Measurements from ENCODE around the gene ATXN1.

The ATXN1 gene

DNA sequence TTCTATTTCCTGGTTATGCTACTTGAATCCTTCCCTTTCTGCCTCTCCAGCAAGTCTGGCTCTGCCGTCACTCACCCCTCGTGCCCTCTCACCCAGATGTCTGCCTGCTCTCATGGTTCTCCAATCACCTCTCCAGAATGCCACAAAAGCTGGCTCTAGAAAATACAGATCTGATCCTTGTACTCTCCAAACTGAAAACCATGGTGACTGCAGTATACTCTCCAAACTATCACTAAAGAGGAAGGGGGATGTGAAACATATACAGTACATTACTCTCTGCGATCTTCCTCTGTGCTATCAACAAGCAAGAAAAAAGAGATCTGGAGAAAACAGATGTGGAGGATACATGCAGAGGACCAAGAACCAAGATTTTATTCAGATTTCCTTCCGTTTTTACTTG lies 91.1 kb downstream of the ATXN1 start:
- DNase-seq: no peak

GRCh38 chr6:16669227-16669626 lies 92.0 kb downstream of the ATXN1 start:
- DNase-seq: no peak

GRCh38 chr6:16667509-16667908 lies 93.8 kb downstream of the ATXN1 start:
- no peak for DNase-seq

DNA sequence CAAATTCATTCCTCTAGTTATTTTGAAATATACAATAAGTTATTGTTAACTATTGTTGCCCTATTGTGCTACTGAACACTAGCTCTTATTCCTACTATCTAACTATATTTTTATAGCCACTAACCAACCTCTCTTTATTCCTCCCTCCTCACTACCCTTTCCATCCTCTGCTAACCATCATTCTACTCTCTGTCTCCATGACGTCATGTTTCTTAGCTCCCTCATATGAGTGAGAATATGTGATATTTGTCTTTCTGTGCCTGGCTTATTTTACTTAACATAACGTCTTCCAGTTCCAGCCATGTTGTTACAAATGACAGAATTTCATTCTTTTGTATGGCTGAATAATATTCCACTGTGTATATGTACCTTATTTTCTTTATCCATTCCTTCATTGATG lies 95.3 kb downstream of the ATXN1 start:
- DNase-seq: no peak

- DNase-seq: no peak
Measured at GRCh38 chr6:16665182-16665581, 96.1 kb downstream of the ATXN1 start.

- DNase-seq: no peak
Measured at GRCh38 chr6:16663901-16664300, 97.4 kb downstream of the ATXN1 start.

DNA sequence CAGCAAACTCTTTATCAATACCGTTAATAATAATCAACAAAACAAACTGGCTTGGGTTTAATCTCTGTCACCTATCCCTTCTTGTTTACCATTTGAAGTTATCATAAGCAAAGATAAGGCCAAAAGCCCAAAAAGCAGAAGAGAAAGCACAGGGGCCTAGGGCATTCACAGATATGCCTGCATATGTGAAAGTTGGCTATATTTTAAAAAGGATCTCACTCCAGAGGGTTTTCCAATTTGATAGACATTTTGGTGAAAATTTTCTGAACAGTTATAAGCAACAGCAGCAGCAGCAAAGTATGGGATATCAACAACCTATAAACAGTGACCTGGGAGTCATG lies 101.1 kb downstream of the ATXN1 start:
- no peak for DNase-seq

DNA sequence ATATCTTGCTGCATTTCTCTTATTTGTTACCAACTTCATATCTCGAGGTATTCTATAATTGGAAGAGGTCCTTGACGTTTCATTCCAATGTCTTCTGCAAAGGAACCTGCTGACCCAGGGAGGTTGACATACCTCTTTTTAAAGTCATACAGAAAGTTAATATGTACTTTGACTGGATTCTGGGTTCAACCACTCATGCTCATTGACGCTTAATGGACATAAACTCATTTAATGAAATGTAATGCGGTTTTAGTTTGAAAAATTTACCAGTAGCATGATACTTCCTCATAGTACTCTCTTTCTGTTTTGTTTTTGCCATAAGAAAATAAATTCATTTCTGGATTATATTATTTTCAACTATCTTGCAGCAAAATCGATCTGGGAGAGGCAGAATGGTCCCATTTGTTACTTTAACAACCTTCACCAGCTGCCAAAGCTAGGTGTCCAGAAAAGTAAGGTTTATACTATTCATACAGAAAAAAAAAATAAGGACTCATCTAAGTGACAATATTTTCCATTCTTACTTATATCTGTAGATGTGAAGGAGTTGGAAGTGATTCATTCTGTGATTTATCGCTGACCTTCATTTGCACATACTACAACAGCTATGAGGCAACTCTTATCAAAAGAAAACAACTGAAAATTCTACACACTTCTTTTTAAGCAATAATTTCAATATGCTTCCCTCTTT lies 101.6 kb downstream of the ATXN1 start:
- no peak for DNase-seq

DNA sequence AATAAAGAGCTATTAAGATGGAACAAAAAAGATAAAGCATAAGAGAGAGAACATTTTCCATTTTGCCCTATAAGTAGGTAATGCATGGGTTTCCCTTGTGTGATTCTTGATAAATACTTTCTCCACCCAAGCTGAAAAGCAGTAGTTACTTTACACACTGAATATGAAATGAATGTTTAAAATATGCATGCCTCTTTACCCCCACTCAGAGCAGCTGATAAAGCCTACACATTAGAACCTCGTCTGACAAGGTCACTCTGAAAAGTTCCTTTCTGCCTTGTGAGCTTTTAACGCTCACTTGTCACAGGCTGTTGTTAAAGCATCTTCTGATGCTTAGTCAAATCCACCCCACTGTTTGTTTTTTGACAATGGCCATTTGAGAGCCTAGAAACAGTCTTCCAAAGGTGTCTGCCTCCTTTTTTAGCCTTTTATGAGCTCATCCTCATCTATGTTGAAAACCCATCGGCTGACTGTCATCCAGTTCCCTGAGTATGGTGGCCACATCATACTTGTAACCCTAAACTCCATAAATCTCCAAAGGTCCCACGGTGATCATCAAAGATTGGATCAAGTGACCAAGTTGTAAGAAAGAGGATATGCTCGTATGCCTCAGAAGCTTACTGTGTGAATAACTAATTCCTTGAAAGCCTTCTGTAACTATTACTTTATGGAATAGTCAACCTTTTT lies 102.8 kb downstream of the ATXN1 start:
- DNase-seq: no peak

DNA sequence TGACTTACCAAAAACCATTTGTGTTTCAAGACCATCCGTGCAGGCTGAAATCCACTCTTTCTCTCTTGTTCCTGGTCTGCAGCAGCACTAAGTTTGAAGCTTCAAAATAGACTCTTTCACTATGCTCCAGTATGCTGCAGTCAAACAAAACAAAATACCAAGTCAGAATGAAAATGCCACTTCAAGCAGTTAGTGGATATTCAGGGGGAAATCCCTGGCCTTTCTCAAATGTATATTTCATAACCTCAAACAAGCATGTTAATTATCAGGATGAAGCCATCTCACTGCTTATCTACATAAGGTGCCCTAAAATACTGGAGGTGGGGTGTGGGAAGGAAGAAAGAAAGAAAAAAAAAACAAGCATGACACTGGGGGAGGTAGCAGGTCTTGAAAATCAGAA lies 103.5 kb downstream of the ATXN1 start:
- no peak for DNase-seq

- DNase-seq: no peak
Measured at GRCh38 chr6:16656451-16656850, 104.8 kb downstream of the ATXN1 start.

GRCh38 chr6:16654701-16655100 lies 106.6 kb downstream of the ATXN1 start:
- no peak for DNase-seq

DNA sequence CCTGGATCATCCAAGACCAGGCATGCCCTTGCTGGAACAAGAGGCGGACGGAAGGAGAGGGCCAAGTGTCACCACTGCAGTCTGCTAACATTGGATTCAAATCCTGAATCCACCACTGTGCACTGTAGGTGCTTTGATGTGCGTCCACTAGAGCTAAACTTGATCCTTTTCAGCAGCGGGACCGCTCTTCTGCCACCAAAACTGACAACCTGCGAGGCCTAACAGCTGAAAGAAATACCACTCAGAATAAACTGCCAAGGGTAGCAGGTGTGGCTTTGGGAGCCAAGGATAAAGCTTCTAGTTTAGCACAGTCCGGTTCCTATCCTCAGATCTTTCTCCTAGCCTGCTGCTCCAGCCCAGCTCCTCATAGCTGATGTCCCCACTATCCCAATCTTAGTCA lies 108.0 kb downstream of the ATXN1 start:
- no peak for DNase-seq

DNA sequence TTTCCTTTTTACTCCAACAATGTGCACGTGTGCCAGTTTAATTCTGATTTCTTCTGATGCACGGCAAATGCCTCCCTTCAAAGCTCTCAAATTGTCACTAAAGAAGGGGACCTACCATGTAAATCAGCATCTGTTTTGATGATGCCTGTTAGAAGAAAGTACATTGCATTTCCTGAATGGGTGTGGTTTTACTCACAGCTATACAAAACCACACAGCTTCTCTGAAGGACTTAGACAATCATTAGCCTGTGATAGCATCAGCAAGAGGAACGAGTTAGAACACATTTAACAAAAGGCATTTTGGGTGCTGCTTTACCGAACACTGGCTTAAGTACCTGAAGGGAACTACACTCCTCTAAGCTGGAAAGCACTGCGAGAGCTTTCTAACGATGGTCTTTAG lies 109.4 kb downstream of the ATXN1 start:
- DNase-seq: no peak

- no peak for DNase-seq
Measured at GRCh38 chr6:16649890-16650289, 111.4 kb downstream of the ATXN1 start.

DNA sequence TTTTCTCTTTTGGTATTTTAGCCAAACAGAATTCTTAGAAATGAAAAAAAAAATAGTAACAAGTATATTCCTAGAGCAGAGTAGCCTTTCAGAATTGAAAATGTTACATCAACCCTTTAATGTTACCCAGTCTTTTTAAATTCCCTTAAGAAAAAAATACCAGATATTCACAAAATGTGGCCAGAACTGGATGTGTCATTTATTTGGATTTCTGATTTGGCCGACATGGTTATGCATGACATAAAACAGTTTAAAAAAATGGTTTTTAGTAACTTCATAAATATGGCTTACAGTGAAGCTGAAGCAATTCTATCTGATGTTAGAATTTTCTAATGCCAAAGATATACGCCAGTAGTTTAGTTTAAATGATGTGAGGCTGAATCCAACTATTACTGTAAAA lies 112.0 kb downstream of the ATXN1 start:
- DNase-seq: no peak

DNA sequence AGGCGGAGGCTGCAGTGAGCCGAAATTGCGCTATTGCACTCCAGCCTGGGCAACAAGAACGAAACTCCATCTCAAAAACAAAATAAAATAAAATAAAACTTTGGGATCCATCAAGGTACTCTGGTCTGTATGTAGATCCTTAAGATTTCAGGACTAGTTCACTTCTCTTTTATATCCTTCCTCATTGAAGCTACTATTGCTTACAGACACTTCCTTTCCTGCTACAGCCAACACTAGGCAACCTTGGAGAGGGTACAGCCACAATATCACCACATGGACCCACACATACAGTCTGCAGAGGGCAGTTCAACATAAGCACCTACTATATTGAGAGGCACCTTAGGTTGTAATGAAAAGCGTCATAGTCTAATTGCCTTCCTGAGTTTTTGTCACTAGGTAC lies 113.3 kb downstream of the ATXN1 start:
- no peak for DNase-seq

DNA sequence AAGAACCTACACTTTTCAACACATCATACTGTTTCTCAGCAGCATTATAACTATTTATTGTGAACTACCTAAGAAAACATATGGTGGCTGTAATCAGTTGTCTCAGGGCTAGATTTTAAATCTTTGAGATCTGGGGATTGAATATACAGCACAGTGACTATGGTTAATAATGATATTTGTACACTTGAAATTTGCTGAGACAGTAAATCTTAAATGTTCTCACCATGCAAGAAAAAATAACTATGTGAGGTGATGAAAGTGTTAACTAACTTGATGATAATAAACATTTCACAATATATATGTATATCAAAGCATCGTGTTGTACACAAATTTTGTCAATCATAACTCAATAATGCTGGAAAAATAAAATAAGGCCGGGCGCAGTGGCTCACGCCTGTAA lies 113.8 kb downstream of the ATXN1 start:
- no peak for DNase-seq

GRCh38 chr6:16644540-16645250 lies 116.6 kb downstream of the ATXN1 start:
- no peak for DNase-seq

- DNase-seq: no peak
Measured at GRCh38 chr6:16639684-16640480, 121.4 kb downstream of the ATXN1 start.

- no peak for DNase-seq
Measured at GRCh38 chr6:16637635-16638034, 123.6 kb downstream of the ATXN1 start.

DNA sequence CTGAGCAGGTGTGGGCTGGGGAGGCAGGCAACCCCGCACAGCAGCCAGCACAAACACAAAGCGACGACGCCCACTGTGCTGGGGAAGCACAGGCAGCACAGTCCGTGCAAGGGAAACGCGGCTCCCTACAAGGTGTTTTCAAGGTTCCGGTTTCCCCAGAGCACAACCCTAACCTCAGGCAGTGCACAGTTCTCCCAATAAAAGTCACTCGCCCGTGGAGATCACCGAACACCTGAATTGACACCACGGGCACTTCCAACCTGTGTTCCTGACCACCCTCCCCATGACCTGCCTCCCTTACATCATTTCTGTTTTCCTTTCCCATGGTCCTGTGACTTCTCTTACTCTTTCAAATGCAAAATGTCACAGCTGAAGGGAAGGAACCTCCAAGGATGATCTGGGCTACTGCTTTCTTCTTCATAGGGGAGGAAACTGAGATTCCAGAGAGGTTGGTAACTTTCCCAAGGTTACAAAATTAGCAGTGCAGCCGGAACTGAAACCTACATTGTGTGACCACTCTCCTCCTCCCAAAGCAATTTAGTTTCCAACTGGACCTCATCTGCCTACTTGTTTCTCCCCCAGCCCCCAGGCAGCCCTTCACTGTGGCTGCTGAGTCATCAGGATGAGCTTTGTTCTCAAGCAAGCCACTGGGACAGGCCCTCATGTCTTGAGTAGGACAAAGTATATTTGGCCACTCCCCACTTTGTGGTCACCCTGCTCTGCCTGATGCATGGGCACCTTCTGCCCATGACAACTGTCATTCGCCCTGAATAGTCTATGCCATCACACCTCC lies 125.3 kb downstream of the ATXN1 start:
- DNase-seq: no peak

Data from activated CD4-positive, CD25-positive, alpha-beta regulatory T cell treated with anti-CD3 and anti-CD28 coated beads, Interleukin-2, amount 50 U/mL, for 72 hours (primary cell).